ENCODE measurements around the gene HSPB8.

DNA sequence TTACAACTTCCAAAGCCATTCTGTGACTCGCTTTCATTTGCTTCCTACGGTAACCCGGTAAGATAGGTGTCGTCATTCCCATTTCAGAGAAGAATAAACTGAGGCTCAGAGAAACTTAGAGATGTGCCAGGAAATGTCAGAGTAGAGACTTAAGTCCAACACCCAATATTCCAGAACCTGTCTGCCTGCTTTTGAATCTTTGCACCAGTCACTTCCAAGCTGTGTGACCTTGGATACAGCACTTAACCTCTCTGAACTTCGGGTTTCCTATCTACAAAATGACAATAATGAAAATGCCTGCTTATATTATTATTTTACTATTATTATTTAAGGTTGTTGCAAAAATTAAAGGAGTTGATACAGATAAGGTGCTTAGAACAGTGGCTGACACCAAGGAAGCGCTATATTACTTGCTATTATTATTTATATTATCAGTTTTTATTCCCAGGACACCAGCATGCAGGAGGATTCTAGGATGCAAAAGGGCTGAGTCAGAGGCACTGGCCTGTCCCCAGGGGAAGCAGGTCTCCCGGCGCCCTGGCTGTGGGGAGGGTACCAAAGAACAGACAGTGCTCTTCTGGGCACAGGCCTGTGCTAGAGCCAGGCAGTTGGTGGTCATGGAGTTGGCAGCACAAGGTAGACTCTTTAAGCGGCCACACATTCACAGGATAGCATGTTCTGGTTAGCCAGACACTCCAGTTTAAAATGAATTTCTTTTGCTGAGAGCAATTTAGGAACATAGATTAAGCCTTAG lies 5.4 kb downstream of the HSPB8 start:
- TF ChIP-seq, protein P1, sequence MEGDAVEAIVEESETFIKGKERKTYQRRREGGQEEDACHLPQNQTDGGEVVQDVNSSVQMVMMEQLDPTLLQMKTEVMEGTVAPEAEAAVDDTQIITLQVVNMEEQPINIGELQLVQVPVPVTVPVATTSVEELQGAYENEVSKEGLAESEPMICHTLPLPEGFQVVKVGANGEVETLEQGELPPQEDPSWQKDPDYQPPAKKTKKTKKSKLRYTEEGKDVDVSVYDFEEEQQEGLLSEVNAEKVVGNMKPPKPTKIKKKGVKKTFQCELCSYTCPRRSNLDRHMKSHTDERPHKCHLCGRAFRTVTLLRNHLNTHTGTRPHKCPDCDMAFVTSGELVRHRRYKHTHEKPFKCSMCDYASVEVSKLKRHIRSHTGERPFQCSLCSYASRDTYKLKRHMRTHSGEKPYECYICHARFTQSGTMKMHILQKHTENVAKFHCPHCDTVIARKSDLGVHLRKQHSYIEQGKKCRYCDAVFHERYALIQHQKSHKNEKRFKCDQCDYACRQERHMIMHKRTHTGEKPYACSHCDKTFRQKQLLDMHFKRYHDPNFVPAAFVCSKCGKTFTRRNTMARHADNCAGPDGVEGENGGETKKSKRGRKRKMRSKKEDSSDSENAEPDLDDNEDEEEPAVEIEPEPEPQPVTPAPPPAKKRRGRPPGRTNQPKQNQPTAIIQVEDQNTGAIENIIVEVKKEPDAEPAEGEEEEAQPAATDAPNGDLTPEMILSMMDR (IDR thresholded peaks at IDR 0.05): no peak
- no peak for TF ChIP-seq POLR2A (IDR thresholded peaks at IDR 0.05)

Data from lower leg skin (tissue), 3 donors.